ENCODE results near the gene KLHL35.

KLHL35 gene

GRCh38 chr11:75472081-75472732 is 39.2 kb upstream of the KLHL35 start:
- Histone ChIP-seq H3K4me3 (replicated peaks; ENCODE audit: insufficient read depth, low read length) (no peak overlapping the region), H3K27me3 (ENCODE audit: insufficient read depth, poor library complexity, severe bottlenecking) (no peaks in the 10 kb centered on the region), H3K27ac (replicated peaks) (no peak overlapping the region)
- TF ChIP-seq REST (IDR thresholded peaks at IDR 0.05; ENCODE audit: insufficient replicate concordance, low read depth) (no peak), GABPA (IDR thresholded peaks at IDR 0.05; ENCODE audit: low read depth) (no peak), POLR2AphosphoS5 (IDR thresholded peaks at IDR 0.05; ENCODE audit: low read depth) (no peak), SPI1 (IDR thresholded peaks at IDR 0.05; ENCODE audit: borderline replicate concordance, low read depth) (no peak)
- TF ChIP-seq, protein P1, sequence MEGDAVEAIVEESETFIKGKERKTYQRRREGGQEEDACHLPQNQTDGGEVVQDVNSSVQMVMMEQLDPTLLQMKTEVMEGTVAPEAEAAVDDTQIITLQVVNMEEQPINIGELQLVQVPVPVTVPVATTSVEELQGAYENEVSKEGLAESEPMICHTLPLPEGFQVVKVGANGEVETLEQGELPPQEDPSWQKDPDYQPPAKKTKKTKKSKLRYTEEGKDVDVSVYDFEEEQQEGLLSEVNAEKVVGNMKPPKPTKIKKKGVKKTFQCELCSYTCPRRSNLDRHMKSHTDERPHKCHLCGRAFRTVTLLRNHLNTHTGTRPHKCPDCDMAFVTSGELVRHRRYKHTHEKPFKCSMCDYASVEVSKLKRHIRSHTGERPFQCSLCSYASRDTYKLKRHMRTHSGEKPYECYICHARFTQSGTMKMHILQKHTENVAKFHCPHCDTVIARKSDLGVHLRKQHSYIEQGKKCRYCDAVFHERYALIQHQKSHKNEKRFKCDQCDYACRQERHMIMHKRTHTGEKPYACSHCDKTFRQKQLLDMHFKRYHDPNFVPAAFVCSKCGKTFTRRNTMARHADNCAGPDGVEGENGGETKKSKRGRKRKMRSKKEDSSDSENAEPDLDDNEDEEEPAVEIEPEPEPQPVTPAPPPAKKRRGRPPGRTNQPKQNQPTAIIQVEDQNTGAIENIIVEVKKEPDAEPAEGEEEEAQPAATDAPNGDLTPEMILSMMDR (IDR thresholded peaks at IDR 0.05; ENCODE audit: insufficient read depth, low read length): no peak
- no peak for DNase-seq (ENCODE audit: low read depth in 1 of 2, low spot score in 1 of 2)

DNA sequence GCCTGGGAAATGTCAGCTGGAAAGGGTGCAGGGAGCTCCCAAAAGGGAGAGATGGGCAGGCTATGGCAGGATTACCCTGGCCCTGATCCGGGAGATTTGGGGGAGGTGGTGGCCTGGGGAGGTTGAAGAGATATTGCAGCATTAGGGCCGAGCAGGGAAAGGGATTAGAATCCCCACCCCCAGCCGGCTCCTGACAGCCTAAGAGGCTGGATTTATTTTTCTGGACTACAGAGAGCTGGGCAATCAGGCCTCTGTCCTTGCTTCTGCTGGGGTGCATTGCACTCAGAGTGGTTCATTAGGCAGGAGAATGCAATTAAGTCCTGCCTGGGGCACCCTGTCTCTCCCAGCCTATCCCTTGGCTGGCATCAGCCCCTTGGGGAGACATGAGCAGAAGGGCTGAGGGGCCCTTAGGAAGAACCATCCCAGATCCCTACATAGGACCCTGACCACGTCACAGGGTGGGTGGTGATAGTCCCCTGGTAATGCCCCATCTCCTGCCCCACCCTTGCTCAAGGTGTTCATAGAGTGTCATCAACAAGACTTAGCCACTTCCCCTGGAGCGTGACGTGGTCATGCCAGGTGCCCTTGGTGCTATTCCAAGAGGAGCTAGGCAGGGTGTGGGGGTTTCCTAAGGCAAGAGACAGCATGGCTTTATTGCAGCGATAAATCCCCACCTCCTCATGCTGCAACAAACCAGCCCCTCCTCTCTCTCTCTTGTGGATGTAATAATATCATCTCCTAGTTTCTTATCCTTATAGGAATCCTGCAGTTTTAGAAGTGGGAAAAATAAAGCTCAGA is 38.4 kb upstream of the KLHL35 start:
- TF ChIP-seq GABPA (IDR thresholded peaks at IDR 0.05; ENCODE audit: low read depth): no peak
- no peak for TF ChIP-seq SPI1 (IDR thresholded peaks at IDR 0.05; ENCODE audit: borderline replicate concordance, low read depth)
- TF ChIP-seq REST (IDR thresholded peaks at IDR 0.05; ENCODE audit: insufficient replicate concordance, low read depth): no peak
- TF ChIP-seq POLR2AphosphoS5 (IDR thresholded peaks at IDR 0.05; ENCODE audit: low read depth): no peak
- TF ChIP-seq, protein P1 (IDR thresholded peaks at IDR 0.05; ENCODE audit: insufficient read depth, low read length): no peak
- DNase-seq (ENCODE audit: low read depth in 1 of 2, low spot score in 1 of 2): no peak
- no peak overlapping the region for H3K27ac ChIP-seq (replicated peaks)
- no peak overlapping the region for H3K4me3 ChIP-seq (replicated peaks; ENCODE audit: insufficient read depth, low read length)
- no peaks in the 10 kb centered on the region for H3K27me3 ChIP-seq (ENCODE audit: insufficient read depth, poor library complexity, severe bottlenecking)

- Histone ChIP-seq H3K27ac (replicated peaks) (no peak overlapping the region), H3K27me3 (ENCODE audit: insufficient read depth, poor library complexity, severe bottlenecking) (no peaks in the 10 kb centered on the region), H3K4me3 (replicated peaks; ENCODE audit: insufficient read depth, low read length) (no peak overlapping the region)
- DNase-seq (ENCODE audit: low read depth in 1 of 2, low spot score in 1 of 2): no peak
- TF ChIP-seq, protein P1 (IDR thresholded peaks at IDR 0.05; ENCODE audit: insufficient read depth, low read length): no peak
- TF ChIP-seq GABPA (IDR thresholded peaks at IDR 0.05; ENCODE audit: low read depth) (no peak), POLR2AphosphoS5 (IDR thresholded peaks at IDR 0.05; ENCODE audit: low read depth) (no peak), SPI1 (IDR thresholded peaks at IDR 0.05; ENCODE audit: borderline replicate concordance, low read depth) (no peak), REST (IDR thresholded peaks at IDR 0.05; ENCODE audit: insufficient replicate concordance, low read depth) (no peak)
Measured at GRCh38 chr11:75470476-75471080, 37.6 kb upstream of the KLHL35 start.
